Skeletal muscle satellite cell (primary cell): ENCODE results near the gene MAPK12.

Experiments used
- H3K27me3 ChIP-seq: 2 replicates; pipeline ENCODE4 v1.7.0; 2013; ENCODE audit warnings: low read length; ENCODE audit not compliant: control insufficient read depth, insufficient read depth
- H3K36me3 ChIP-seq: 2 replicates; pipeline ENCODE4 v1.7.0; 2013; ENCODE audit warnings: mild to moderate bottlenecking, control low read depth, low read length; ENCODE audit not compliant: insufficient read depth
- H3K4me1 ChIP-seq: 2 replicates; pipeline ENCODE4 v1.7.0; 2013; ENCODE audit warnings: low read length; ENCODE audit not compliant: control insufficient read depth, insufficient read depth
- H3K4me2 ChIP-seq: 2 replicates; pipeline ENCODE4 v1.7.0; 2013; ENCODE audit warnings: mild to moderate bottlenecking, low read length
- H3K4me3 ChIP-seq: 2 replicates; pipeline ENCODE4 v1.7.0; 2013; ENCODE audit warnings: low read length
- H3K9ac ChIP-seq: 2 replicates; pipeline ENCODE4 v1.7.0; 2013; ENCODE audit warnings: mild to moderate bottlenecking, low read depth, low read length, moderate library complexity
- H3K9me3 ChIP-seq: replicated peaks from 2 replicates; pipeline ENCODE4 v1.7.0; 2013; ENCODE audit warnings: mild to moderate bottlenecking, control low read depth, low read length

The MAPK12 gene

GRCh38 chr22:50260801-50261614 lies 475 bp downstream of the MAPK12 start:
- Histone ChIP-seq H3K27me3 (no peaks in the 10 kb centered on the region), H3K4me3 (peak overlapping the region; percentile 78), H3K9me3 (no peaks in the 10 kb centered on the region), H3K4me2 (peak overlapping the region; percentile 94), H3K36me3 (peaks cover 7% of the 10 kb centered on the region), H3K9ac (peak overlapping the region; percentile 84), H3K4me1 (peaks cover 34% of the 10 kb centered on the region)

GRCh38 chr22:50260434-50260800 lies 1.1 kb downstream of the MAPK12 start:
- peaks cover 34% of the 10 kb centered on the region for H3K4me1 ChIP-seq
- H3K4me3 ChIP-seq: peak overlapping the region; percentile 78
- peaks cover 11% of the 10 kb centered on the region for H3K36me3 ChIP-seq
- no peaks in the 10 kb centered on the region for H3K27me3 ChIP-seq
- H3K9me3 ChIP-seq: no peaks in the 10 kb centered on the region
- H3K9ac ChIP-seq: peak overlapping the region; percentile 84
- peak overlapping the region; percentile 94 for H3K4me2 ChIP-seq

- Histone ChIP-seq H3K4me3 (no peak overlapping the region), H3K4me1 (peaks cover 34% of the 10 kb centered on the region)
Observed at GRCh38 chr22:50259302-50259701, 2.2 kb downstream of the MAPK12 start.

GRCh38 chr22:50258361-50259292 lies 2.9 kb downstream of the MAPK12 start:
- no peak overlapping the region for H3K9ac ChIP-seq
- peaks cover 34% of the 10 kb centered on the region for H3K4me1 ChIP-seq
- H3K4me2 ChIP-seq: peak overlapping the region; percentile 29
- no peaks in the 10 kb centered on the region for H3K9me3 ChIP-seq
- no peak overlapping the region for H3K4me3 ChIP-seq
- peaks cover 17% of the 10 kb centered on the region for H3K36me3 ChIP-seq
- H3K27me3 ChIP-seq: no peaks in the 10 kb centered on the region

More at GRCh38 chr22:50259302-50259701, 2.2 kb downstream of the MAPK12 start:
- Histone ChIP-seq H3K4me2 (peak overlapping the region; percentile 29), H3K9me3 (no peaks in the 10 kb centered on the region), H3K27me3 (no peaks in the 10 kb centered on the region), H3K36me3 (peaks cover 17% of the 10 kb centered on the region), H3K9ac (no peak overlapping the region)

- no peak overlapping the region for H3K4me3 ChIP-seq
- H3K4me1 ChIP-seq: peaks cover 29% of the 10 kb centered on the region
- peaks cover 20% of the 10 kb centered on the region for H3K36me3 ChIP-seq
- H3K4me2 ChIP-seq: no peak overlapping the region
- no peak overlapping the region for H3K9ac ChIP-seq
- H3K27me3 ChIP-seq: no peaks in the 10 kb centered on the region
- no peaks in the 10 kb centered on the region for H3K9me3 ChIP-seq
Observed at GRCh38 chr22:50257451-50258360, 3.8 kb downstream of the MAPK12 start.

GRCh38 chr22:50257041-50257440 lies 4.4 kb downstream of the MAPK12 start:
- H3K4me1 ChIP-seq: peaks cover 23% of the 10 kb centered on the region

GRCh38 chr22:50256258-50256862 lies 5.1 kb downstream of the MAPK12 start:
- Histone ChIP-seq H3K9ac (no peak overlapping the region), H3K9me3 (no peaks in the 10 kb centered on the region), H3K36me3 (peaks cover 20% of the 10 kb centered on the region), H3K27me3 (no peaks in the 10 kb centered on the region), H3K4me3 (no peak overlapping the region), H3K4me2 (no peak overlapping the region), H3K4me1 (peaks cover 26% of the 10 kb centered on the region)

More at GRCh38 chr22:50257041-50257440, 4.4 kb downstream of the MAPK12 start:
- Histone ChIP-seq H3K4me3 (no peak overlapping the region), H3K36me3 (peaks cover 20% of the 10 kb centered on the region), H3K4me2 (no peak overlapping the region), H3K9me3 (no peaks in the 10 kb centered on the region), H3K27me3 (no peaks in the 10 kb centered on the region), H3K9ac (no peak overlapping the region)

GRCh38 chr22:50255607-50256006 lies 5.9 kb downstream of the MAPK12 start:
- Histone ChIP-seq H3K9ac (no peak overlapping the region), H3K4me3 (no peak overlapping the region), H3K9me3 (no peaks in the 10 kb centered on the region), H3K4me2 (no peak overlapping the region), H3K27me3 (no peaks in the 10 kb centered on the region), H3K4me1 (peaks cover 30% of the 10 kb centered on the region), H3K36me3 (peaks cover 20% of the 10 kb centered on the region)

- H3K9ac ChIP-seq: no peak overlapping the region
- H3K4me1 ChIP-seq: peaks cover 30% of the 10 kb centered on the region
- peaks cover 20% of the 10 kb centered on the region for H3K36me3 ChIP-seq
- H3K27me3 ChIP-seq: no peaks in the 10 kb centered on the region
- H3K4me2 ChIP-seq: no peak overlapping the region
- H3K9me3 ChIP-seq: no peaks in the 10 kb centered on the region
- no peak overlapping the region for H3K4me3 ChIP-seq
Observed at GRCh38 chr22:50255099-50255498, 6.4 kb downstream of the MAPK12 start.

GRCh38 chr22:50253941-50254340 lies 7.5 kb downstream of the MAPK12 start:
- no peak overlapping the region for H3K4me2 ChIP-seq
- no peak overlapping the region for H3K9ac ChIP-seq
- peaks cover 29% of the 10 kb centered on the region for H3K4me1 ChIP-seq
- H3K4me3 ChIP-seq: no peak overlapping the region
- peaks cover 20% of the 10 kb centered on the region for H3K36me3 ChIP-seq
- no peaks in the 10 kb centered on the region for H3K9me3 ChIP-seq
- no peaks in the 10 kb centered on the region for H3K27me3 ChIP-seq
